ENCODE measurements around the gene TNFRSF21. TPM values are rescaled to one million over a fixed set of nuclear protein-coding genes. Genes with fewer than 3 reads are reported as not detected.
A peak's percentile ranks its signal among the peaks of the same experiment; 100 is the strongest.

TNFRSF21 gene
- total RNA-seq, 2 experiments from 2014 or later, result 28.1 to 36.5 TPM

DNA sequence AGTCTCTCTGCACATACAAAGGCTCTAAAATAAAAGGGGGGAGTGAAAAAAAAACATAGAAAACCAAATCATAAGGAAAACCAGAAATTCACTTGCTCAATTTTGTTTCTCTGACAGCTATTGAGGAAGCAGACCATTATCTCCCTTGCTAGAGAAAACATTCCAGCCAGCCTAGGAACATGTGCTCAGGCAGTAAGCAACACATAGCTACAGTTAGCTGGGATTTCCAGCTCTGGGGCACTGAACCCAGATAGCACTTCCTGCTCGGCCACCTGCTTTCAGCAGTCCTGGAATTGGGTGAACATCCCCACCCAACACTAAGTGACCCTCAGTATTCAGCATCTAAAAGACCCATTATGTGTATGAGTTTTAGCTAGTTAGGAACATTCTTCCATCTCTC is 61.3 kb downstream of the TNFRSF21 start:
- TF ChIP-seq, protein P1, sequence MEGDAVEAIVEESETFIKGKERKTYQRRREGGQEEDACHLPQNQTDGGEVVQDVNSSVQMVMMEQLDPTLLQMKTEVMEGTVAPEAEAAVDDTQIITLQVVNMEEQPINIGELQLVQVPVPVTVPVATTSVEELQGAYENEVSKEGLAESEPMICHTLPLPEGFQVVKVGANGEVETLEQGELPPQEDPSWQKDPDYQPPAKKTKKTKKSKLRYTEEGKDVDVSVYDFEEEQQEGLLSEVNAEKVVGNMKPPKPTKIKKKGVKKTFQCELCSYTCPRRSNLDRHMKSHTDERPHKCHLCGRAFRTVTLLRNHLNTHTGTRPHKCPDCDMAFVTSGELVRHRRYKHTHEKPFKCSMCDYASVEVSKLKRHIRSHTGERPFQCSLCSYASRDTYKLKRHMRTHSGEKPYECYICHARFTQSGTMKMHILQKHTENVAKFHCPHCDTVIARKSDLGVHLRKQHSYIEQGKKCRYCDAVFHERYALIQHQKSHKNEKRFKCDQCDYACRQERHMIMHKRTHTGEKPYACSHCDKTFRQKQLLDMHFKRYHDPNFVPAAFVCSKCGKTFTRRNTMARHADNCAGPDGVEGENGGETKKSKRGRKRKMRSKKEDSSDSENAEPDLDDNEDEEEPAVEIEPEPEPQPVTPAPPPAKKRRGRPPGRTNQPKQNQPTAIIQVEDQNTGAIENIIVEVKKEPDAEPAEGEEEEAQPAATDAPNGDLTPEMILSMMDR (conservative IDR thresholded peaks at IDR 0.05; ENCODE audit: low read length), result no peak
- TF ChIP-seq EZH2phosphoT487 (IDR thresholded peaks at IDR 0.05; ENCODE audit: borderline replicate concordance, low read depth, low read length), result no peak
- H3K4me3 ChIP-seq (ENCODE audit: low read depth, low read length, poor library complexity, severe bottlenecking), result peak overlapping the region; percentile 39
- peak overlapping the region; percentile 99 for H3K27ac ChIP-seq (ENCODE audit: low read depth, low read length, poor library complexity, severe bottlenecking)
- no TSS peak for BruUV-seq (replicated peaks)
- ChIA-PET CTCF (ENCODE audit: unreplicated experiment) (interaction anchor here (0.7 to 1.5 kb wide), 4 partner anchors 58 to 113 kb away, joined by 3 read pairs; partner anchors contain the start of gene TNFRSF21), POLR2A (interaction anchor here (0.5 to 7.3 kb wide), 16 partner anchors 7 to 895 kb away, joined by 3 to 48 read pairs (median 4); partner anchors contain the start of gene CD2AP)
- H3K36me3 ChIP-seq (ENCODE audit: insufficient read depth, low read length), result peaks cover 57% of the 10 kb centered on the region
- peak; percentile 66 for DNase-seq (ENCODE audit: low spot score)
- no peaks in the 10 kb centered on the region for H3K9me2 ChIP-seq (ENCODE audit: insufficient read depth, low read length)
- H4K20me1 ChIP-seq (ENCODE audit: insufficient read depth, low read length), result no peaks in the 10 kb centered on the region
- peaks cover 54% of the 10 kb centered on the region for H3K79me2 ChIP-seq (ENCODE audit: insufficient read depth, low read depth, low read length)
- peaks cover 97% of the 10 kb centered on the region for H3K4me1 ChIP-seq (ENCODE audit: insufficient read depth, low read length, poor library complexity, severe bottlenecking)
- peak overlapping the region; percentile 68 for H3K4me2 ChIP-seq (ENCODE audit: low read length)
- intact Hi-C loops (cut with micrococcal nuclease; ENCODE audit: unreplicated experiment), result loop anchor here (5.0 kb wide), 1 partner anchor 611 kb away; no protein-coding TSS in a partner anchor
- H3K9me3 ChIP-seq (ENCODE audit: low read length), result no peaks in the 10 kb centered on the region; the same call in 1 of the 2 replicates
- no peak overlapping the region; the same call in 1 of the 2 replicates for H2AFZ ChIP-seq (ENCODE audit: low read length)

DNA sequence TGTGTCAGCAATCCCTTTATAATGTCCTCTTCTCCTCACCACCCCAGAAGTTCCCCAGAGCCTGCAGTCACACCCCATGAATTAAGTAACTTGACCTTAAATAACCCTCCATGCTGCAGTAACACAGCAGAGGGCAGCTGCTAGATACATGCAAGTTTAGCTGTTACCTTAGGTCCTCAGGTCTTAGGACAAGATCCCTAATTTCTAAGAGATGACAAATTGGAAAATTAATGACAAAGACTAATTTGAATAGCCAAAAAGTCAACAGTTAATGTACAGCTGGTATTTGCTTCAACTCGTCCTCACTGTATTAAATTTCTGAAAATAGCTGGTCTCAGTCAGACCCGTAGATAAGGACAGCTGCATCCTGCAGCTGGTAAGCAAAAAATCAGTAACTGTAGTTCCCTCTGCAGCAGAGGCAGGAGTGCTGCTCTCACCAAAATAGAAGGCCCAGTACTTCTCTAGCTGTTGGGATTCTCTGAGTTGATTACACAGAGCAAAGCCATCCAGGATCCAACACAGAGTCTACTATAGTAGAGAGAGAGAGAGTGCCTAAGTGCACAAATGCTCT is 62.4 kb downstream of the TNFRSF21 start:
- BruUV-seq (replicated peaks), result no TSS peak
- H3K27ac ChIP-seq (ENCODE audit: low read depth, low read length, poor library complexity, severe bottlenecking), result peak overlapping the region; percentile 99
- H2AFZ ChIP-seq (ENCODE audit: low read length), result no peak overlapping the region
- no peaks in the 10 kb centered on the region for H3K9me2 ChIP-seq (ENCODE audit: insufficient read depth, low read length)
- H3K9me3 ChIP-seq (ENCODE audit: low read length), result no peaks in the 10 kb centered on the region; the same call in 1 of the 2 replicates
- ChIA-PET POLR2A (interaction anchor here (0.6 to 7.3 kb wide), 13 partner anchors 9 to 230 kb away, joined by 3 to 48 read pairs (median 5); partner anchors contain the start of gene CD2AP), CTCF (ENCODE audit: unreplicated experiment) (no interaction called here)
- intact Hi-C loops (cut with micrococcal nuclease; ENCODE audit: unreplicated experiment), result loop anchor here (1.0 to 5.0 kb wide), 5 partner anchors 62 to 610 kb away; partner anchors contain the start of genes CD2AP and TNFRSF21
- H3K36me3 ChIP-seq (ENCODE audit: insufficient read depth, low read length), result peaks cover 45% of the 10 kb centered on the region
- H3K4me1 ChIP-seq (ENCODE audit: insufficient read depth, low read length, poor library complexity, severe bottlenecking), result peaks cover 97% of the 10 kb centered on the region
- peaks cover 62% of the 10 kb centered on the region for H3K79me2 ChIP-seq (ENCODE audit: insufficient read depth, low read depth, low read length)
- peak overlapping the region; percentile 68 for H3K4me2 ChIP-seq (ENCODE audit: low read length)
- DNase-seq (ENCODE audit: low spot score), result peak; percentile 94
- no peaks in the 10 kb centered on the region for H4K20me1 ChIP-seq (ENCODE audit: insufficient read depth, low read length)
- TF ChIP-seq EZH2phosphoT487 (IDR thresholded peaks at IDR 0.05; ENCODE audit: borderline replicate concordance, low read depth, low read length), result no peak
- TF ChIP-seq, protein P1 (conservative IDR thresholded peaks at IDR 0.05; ENCODE audit: low read length), result no peak
- peak overlapping the region; percentile 55 for H3K4me3 ChIP-seq (ENCODE audit: low read depth, low read length, poor library complexity, severe bottlenecking)

DNA sequence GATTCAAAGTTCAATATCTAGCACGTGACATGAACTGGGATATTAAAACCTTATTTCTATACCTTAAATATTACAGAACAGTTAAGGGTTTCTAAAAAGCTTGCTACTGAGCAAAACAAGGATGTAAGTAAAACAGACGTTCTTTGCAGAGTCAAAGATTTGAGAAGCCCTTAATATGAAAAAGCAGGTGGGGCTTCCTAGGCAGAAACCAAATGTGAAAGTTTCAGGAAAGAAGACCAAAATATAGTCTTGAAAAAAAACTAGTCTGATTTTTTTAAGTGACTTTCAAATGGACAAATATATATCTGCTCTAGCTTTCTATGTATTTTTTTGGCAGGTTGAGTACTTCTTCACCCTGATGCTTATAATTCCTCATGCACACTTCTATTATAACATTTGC is 63.2 kb downstream of the TNFRSF21 start:
- BruUV-seq (replicated peaks), result TSS peak; percentile 32
- no peaks in the 10 kb centered on the region for H4K20me1 ChIP-seq (ENCODE audit: insufficient read depth, low read length)
- POLR2A ChIA-PET, result interaction anchor here (0.7 to 7.3 kb wide), 11 partner anchors 9 to 594 kb away, joined by 3 to 48 read pairs (median 5); partner anchors contain the start of genes CD2AP, CYP39A1 and SLC25A27
- DNase-seq (ENCODE audit: low spot score), result peak; percentile 71
- peak overlapping the region; percentile 55 for H3K4me3 ChIP-seq (ENCODE audit: low read depth, low read length, poor library complexity, severe bottlenecking)
- peaks cover 38% of the 10 kb centered on the region for H3K36me3 ChIP-seq (ENCODE audit: insufficient read depth, low read length)
- no peaks in the 10 kb centered on the region; the same call in 1 of the 2 replicates for H3K9me3 ChIP-seq (ENCODE audit: low read length)
- H3K4me1 ChIP-seq (ENCODE audit: insufficient read depth, low read length, poor library complexity, severe bottlenecking), result peaks cover 97% of the 10 kb centered on the region
- no peak overlapping the region for H2AFZ ChIP-seq (ENCODE audit: low read length)
- peaks cover 65% of the 10 kb centered on the region for H3K79me2 ChIP-seq (ENCODE audit: insufficient read depth, low read depth, low read length)
- no peaks in the 10 kb centered on the region for H3K9me2 ChIP-seq (ENCODE audit: insufficient read depth, low read length)
- intact Hi-C loops (cut with micrococcal nuclease; ENCODE audit: unreplicated experiment), result loop anchor here (2.0 to 5.0 kb wide), 3 partner anchors 150 to 609 kb away; partner anchors contain the start of gene CD2AP
- TF ChIP-seq, protein P1 (conservative IDR thresholded peaks at IDR 0.05; ENCODE audit: low read length), result no peak
- TF ChIP-seq EZH2phosphoT487 (IDR thresholded peaks at IDR 0.05; ENCODE audit: borderline replicate concordance, low read depth, low read length), result no peak
- peak overlapping the region; percentile 68 for H3K4me2 ChIP-seq (ENCODE audit: low read length)
- H3K27ac ChIP-seq (ENCODE audit: low read depth, low read length, poor library complexity, severe bottlenecking), result peak overlapping the region; percentile 99
- CTCF ChIA-PET (ENCODE audit: unreplicated experiment), result no interaction called here
